ENCODE data around the gene DIPK1B. TPM values are rescaled to one million over a fixed set of nuclear protein-coding genes. Genes with fewer than 3 reads are reported as not detected.

Gene DIPK1B
- total RNA-seq, 1 donor from 2014 or later: 22.4 TPM

- peak overlapping the region; percentile 97 for H3K4me3 Mint-ChIP-seq (ENCODE audit: unreplicated experiment)
- peaks cover 79% of the 10 kb centered on the region for H3K79me2 ChIP-seq (ENCODE audit: insufficient read depth, low read length)
- H3K27ac ChIP-seq (ENCODE audit: low read depth, low read length): peak overlapping the region; percentile 27
- TF ChIP-seq CTCF (IDR thresholded peaks at IDR 0.05; ENCODE audit: insufficient read depth, low read depth, low read length) (peak; percentile 45), EZH2 (IDR thresholded peaks at IDR 0.05; ENCODE audit: insufficient read depth, low read length) (no peak)
- H3K36me3 Mint-ChIP-seq (ENCODE audit: low read depth, unreplicated experiment): peaks cover 4% of the 10 kb centered on the region
- peaks cover 15% of the 10 kb centered on the region for H3K4me1 Mint-ChIP-seq (ENCODE audit: low read depth, unreplicated experiment)
- H3K4me3 ChIP-seq (ENCODE audit: insufficient read depth, low read depth, low read length): peak overlapping the region; percentile 91
- H4K20me1 ChIP-seq (ENCODE audit: insufficient read depth, low read length): peaks cover 78% of the 10 kb centered on the region
- DNase-seq (ENCODE audit: low read depth): no peak
- H3K4me2 ChIP-seq (ENCODE audit: low read length): peak overlapping the region; percentile 97
- H3K9me3 ChIP-seq (ENCODE audit: insufficient read depth, low read depth, low read length): no peaks in the 10 kb centered on the region
- no peak for FAIRE-seq
- peaks cover 31% of the 10 kb centered on the region for H3K4me1 ChIP-seq (ENCODE audit: insufficient read depth, low read length)
- peak overlapping the region; percentile 90 for H3K9ac ChIP-seq (ENCODE audit: low read length)
- H2AFZ ChIP-seq (ENCODE audit: low read depth, low read length): no peak overlapping the region
- H3K27ac Mint-ChIP-seq (ENCODE audit: unreplicated experiment): peak overlapping the region; percentile 72
- H3K27me3 Mint-ChIP-seq (ENCODE audit: low read depth, unreplicated experiment): no peaks in the 10 kb centered on the region
- peaks cover 22% of the 10 kb centered on the region for H3K36me3 ChIP-seq (ENCODE audit: insufficient read depth, low read length)
- H3K9me3 Mint-ChIP-seq (ENCODE audit: unreplicated experiment): no peaks in the 10 kb centered on the region
- no peaks in the 10 kb centered on the region for H3K27me3 ChIP-seq (ENCODE audit: insufficient read depth, low read length)
These were observed 14.3 kb downstream of the DIPK1B start for GRCh38 chr9:136726631-136727191.

- H3K27ac ChIP-seq (ENCODE audit: low read depth, low read length): peak overlapping the region; percentile 50
- H3K4me3 Mint-ChIP-seq (ENCODE audit: unreplicated experiment): no peak overlapping the region
- H2AFZ ChIP-seq (ENCODE audit: low read depth, low read length): peak overlapping the region; percentile 92
These were observed 15.7 kb downstream of the DIPK1B start for GRCh38 chr9:136728080-136728547.

More at GRCh38 chr9:136728080-136728547, 15.7 kb downstream of the DIPK1B start:
- no peak for TF ChIP-seq EZH2 (IDR thresholded peaks at IDR 0.05; ENCODE audit: insufficient read depth, low read length)
- peak; percentile 32 for TF ChIP-seq CTCF (IDR thresholded peaks at IDR 0.05; ENCODE audit: insufficient read depth, low read depth, low read length)
- peaks cover 5% of the 10 kb centered on the region for H3K36me3 Mint-ChIP-seq (ENCODE audit: low read depth, unreplicated experiment)
- no peaks in the 10 kb centered on the region for H3K9me3 ChIP-seq (ENCODE audit: insufficient read depth, low read depth, low read length)
- H3K4me2 ChIP-seq (ENCODE audit: low read length): peak overlapping the region; percentile 97
- no peaks in the 10 kb centered on the region for H3K27me3 Mint-ChIP-seq (ENCODE audit: low read depth, unreplicated experiment)
- peaks cover 15% of the 10 kb centered on the region for H3K4me1 Mint-ChIP-seq (ENCODE audit: low read depth, unreplicated experiment)
- peak overlapping the region; percentile 91 for H3K4me3 ChIP-seq (ENCODE audit: insufficient read depth, low read depth, low read length)
- no peaks in the 10 kb centered on the region for H3K9me3 Mint-ChIP-seq (ENCODE audit: unreplicated experiment)
- peaks cover 22% of the 10 kb centered on the region for H3K36me3 ChIP-seq (ENCODE audit: insufficient read depth, low read length)
- H3K27me3 ChIP-seq (ENCODE audit: insufficient read depth, low read length): no peaks in the 10 kb centered on the region
- H3K9ac ChIP-seq (ENCODE audit: low read length): peak overlapping the region; percentile 90
- H3K27ac Mint-ChIP-seq (ENCODE audit: unreplicated experiment): no peak overlapping the region
- FAIRE-seq (no peak), DNase-seq (ENCODE audit: low read depth) (peak; percentile 72)
- peaks cover 25% of the 10 kb centered on the region for H3K4me1 ChIP-seq (ENCODE audit: insufficient read depth, low read length)
- peaks cover 79% of the 10 kb centered on the region for H3K79me2 ChIP-seq (ENCODE audit: insufficient read depth, low read length)
- H4K20me1 ChIP-seq (ENCODE audit: insufficient read depth, low read length): peaks cover 65% of the 10 kb centered on the region

Measured in astrocyte (in vitro differentiated cells and primary cell).